GM18505 (cell line): Measurements from ENCODE around the gene LIFR.

Source experiments
- ATAC-seq: cut with Tn5 transposase; IDR thresholded peaks from one replicate; pipeline ENCODE4 v1.9.1; 2021; ENCODE audit not compliant: unreplicated experiment
- POLR2A ChIP-seq: IDR thresholded peaks from 4 replicates; pipeline ENCODE4 v1.6.1; 2011; ENCODE audit warnings: borderline replicate concordance; ENCODE audit not compliant: insufficient read depth, insufficient read length; ENCODE audit errors: extremely low read depth

Gene LIFR

DNA sequence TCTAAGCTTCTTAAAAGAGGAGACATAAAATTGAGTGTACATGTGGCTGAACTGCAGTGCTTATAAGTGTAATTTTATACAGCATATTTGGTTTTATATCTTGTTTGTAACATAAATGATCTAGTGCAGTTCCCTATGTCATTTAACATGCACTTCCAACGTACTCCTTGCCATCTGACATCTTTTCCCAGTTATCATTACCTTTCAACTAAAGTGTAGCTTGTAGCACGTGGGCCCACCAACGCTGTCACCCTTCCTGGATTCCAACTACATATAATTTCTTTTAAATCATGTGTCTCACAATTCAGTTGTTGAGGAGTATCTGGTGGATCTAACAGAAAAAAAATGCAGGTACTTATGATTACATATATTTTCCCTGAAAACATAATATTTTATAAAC is 50.1 kb downstream of the LIFR start:
- no peak for ATAC-seq
- TF ChIP-seq POLR2A, result no peak

DNA sequence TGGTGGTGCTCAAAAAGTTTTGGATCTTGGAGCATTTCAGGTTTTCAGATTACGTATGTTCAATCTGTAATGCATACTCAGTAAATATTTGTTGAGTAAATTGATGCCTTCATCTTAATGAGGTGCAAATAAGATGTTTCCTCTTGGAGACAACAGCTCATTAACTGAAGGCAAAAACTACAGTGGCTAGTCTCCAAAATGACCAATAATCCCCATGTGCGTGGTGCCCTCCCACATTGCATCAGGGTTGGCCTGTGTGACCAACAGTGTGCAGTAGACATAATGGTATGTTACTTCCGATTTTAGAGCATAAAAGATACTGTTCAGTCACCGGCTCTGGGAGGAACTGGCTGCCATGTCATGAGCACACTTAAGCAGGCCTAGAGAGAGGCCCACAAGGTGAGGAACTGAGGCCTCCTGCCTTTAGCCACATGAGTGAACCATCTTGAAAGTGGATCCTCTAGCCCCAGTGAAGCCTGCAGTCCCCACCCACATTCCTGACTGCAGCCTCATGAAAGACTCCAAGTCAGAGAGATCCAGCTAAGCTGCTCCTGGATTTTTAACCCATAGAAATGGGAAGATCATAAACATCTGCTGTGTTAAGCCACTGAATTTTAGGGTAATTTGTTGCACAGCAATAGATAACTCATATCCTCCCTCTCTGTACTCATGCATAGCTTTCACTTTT is 55.7 kb downstream of the LIFR start:
- TF ChIP-seq POLR2A, result no peak
- ATAC-seq, result no peak

DNA sequence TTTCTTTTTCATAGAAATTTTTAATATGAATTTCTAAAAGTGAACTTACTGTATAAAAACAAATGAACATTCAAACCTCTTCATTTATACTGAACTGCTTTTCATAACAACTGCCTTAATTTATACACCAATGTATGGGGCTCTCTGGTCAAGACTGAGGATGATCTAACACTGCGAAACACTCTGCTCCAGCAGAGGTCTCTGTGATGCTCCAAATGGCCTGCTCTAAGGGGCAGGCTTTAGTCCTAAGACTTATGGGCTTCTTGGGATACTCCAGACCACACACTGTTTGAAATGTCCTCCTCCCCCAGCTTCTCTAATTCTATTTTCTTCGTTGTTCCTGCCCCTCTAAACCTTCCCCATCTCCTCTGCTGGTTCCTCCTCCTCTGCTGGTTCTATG is 58.5 kb downstream of the LIFR start:
- no peak for TF ChIP-seq POLR2A
- ATAC-seq, result no peak

DNA sequence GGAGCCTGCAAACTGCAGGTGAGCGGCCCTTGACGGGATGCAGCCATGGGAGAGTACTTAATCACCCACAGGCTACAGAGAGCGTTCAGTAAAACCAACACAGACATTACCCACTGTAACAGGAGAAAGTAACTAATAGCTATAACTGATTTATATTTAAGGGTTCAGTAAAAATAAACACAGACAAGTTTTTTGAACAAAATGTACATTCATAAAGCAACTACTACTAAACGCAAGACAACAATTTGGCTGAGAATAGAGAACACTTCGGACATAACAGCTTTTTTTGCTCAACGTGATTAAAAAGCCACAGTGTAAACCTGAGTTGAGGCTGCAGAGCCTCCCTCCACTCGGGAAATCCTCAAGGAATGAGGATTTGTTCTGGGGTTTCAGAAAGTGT is 61.7 kb downstream of the LIFR start:
- no peak for ATAC-seq
- no peak for TF ChIP-seq POLR2A

DNA sequence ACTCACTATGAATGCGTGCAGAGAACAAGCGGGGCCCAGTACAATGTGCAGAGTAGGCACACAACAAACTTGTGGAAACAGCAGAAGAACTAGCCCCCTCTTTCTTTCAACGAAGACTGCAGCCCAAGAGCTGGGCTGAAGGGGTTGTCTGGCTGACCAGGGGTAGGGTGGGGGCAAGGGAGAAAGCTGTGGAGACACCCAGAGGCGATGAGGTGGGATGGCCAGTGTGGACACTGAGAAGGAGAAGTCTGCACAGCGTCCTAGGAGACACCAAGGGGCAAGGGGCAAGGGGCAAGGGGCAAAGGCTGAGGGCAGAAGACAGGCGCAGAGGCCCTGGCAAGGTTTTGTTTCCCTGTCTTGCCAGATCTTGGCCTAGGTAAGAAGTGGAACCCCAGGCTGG is 62.3 kb downstream of the LIFR start:
- TF ChIP-seq POLR2A, result no peak

DNA sequence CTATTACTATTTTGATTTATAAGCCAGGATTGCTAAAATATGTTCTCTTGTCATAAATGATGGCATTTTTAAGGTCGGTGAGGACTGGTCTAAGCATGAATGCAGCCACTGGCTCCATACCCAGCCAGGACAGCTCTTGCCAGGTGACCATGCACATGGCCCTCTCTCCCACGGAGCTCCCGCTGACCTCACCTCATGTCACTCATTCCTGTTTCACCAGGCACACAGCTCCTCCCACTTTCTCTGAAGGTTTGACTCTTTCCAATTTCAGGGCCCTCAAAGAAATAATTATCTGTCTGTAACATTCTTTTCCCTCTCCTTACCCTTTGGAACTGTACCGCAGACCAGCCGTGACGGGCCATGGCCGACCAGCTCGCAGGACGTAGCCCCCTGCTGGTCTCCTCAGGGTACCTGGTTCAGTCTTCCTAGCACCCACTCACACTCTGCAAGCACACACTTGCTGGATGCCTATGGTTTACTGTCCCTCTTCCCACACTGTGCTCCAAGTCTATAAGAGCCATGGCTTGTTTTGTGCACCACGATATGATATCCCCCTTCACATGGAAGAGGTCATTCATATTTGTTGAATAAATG is 72.5 kb downstream of the LIFR start:
- TF ChIP-seq POLR2A, result no peak
- no peak for ATAC-seq

More for the DNA sequence above, 62.3 kb downstream of the LIFR start:
- no peak for ATAC-seq

DNA sequence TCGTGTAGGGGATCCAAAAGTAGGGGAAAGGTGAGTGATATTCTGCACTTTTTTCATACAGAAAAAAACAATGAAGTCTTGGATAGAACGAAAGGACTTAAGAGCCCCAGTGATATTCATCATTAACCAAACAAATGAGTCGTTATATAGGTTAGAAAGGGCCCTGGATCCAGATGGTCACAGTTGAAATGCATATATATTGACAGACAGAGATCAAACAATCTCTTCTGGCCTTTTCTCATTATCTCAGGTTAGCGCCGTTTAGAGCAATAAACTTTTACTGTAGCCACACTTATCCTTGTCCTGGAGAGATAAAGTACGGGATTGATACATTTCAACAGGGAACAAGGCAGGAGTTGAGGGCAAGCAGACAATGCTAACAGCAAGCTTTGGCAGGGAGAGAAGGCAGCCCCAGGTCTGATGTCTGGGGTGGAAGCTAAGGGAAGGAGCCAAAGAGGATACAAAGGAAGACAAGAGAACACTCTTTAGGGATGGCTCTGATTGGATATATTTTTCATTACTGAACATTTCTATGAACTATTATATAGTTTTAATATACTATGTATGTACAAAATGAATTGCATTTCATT is 77.0 kb downstream of the LIFR start:
- no peak for ATAC-seq
- no peak for TF ChIP-seq POLR2A

DNA sequence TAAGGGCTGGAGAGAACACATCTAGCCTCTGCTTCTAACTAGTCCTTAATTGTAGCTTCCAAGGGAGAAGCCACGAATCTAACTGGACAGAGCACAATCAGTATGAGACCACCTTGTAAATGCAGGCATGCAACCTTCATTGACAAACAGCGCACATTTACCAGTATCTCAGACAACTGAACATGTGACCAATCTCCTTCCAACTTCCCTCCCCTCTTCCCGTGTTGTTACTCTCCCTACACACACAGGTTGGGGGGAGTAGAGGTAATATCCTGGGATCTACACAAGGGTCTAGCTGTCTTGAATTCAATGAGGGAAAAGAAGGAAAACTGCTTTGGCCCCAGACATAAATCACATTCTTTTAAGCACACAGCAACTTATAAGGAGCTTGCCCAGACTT is 77.6 kb downstream of the LIFR start:
- no peak for ATAC-seq
- TF ChIP-seq POLR2A, result no peak

DNA sequence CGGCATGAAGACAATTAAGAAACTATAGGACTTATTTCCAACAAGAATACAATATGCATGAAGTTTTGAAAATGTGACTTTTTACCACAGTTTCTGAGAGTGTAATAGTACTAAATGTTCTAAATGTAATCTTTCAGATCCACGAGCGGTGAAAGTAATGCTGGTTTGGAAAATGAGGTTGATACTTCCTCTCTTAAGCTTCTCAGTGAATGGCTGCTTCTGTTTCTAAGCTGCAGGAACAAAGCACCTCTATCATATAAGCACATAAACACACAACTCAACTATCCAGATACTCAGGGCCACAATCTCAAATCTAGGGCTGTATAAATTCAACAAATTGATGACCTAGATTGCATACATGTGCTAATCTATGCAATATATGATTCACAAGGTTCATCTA is 78.3 kb downstream of the LIFR start:
- no peak for ATAC-seq
- TF ChIP-seq POLR2A, result no peak

DNA sequence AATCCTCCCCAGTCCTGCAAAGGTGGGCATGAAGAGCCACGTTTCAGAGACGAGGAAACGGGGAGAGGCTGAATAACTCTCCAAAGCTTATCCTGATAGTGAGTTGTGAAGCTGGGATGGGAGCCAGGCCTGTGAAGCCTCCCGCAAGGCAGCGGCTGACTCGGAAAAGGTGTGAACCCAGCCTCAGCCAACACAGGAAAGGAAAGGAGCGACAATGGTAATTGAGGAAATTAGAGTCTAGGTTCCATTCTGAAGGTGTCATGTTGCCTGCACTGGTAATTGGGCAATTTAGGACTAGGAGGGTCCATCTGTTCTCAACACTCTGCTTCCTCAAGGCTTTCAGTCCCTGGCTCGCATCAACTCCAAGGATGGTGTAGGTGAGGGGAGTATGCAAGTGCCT is 83.4 kb downstream of the LIFR start:
- TF ChIP-seq POLR2A, result no peak
- no peak for ATAC-seq

DNA sequence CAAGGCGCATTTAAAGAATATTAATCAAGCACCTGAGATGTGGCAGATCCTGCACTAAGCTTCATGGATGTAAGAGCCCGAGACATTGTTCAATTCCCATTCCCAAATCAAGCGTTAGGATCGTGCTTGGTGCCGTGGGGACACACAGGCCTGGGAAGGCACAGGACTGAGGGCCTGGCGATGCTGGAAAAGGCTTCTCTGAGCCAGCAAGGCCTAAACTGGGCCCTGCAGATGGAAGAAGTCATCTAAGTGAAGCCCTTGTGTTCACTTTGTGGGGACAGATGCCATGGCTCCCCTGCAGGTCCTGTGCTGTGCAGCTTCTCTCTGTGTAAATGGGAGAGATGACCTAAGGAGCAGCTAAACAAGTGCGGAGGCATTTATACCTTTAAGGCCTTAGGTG is 83.9 kb downstream of the LIFR start:
- no peak for TF ChIP-seq POLR2A
- ATAC-seq, result no peak

DNA sequence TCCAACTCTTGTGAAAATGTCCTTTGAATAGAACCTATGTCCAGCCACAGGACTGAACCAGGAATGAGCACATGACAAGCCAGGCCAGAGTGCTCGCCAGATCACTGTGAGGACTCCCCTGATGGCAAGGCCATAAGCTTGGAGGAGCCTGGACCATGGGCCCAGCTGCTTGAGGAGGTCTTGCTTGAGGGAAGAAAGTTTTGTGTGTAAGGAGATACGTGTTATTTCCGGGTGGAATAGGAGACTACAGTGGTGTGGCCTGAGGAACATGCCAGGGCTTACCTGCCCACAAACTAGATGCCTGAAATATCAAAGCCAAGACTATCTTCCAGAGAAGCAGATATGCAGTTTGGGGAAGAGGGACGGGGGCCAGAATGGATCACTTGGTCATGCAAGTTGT is 84.7 kb downstream of the LIFR start:
- ATAC-seq, result no peak
- TF ChIP-seq POLR2A, result no peak

DNA sequence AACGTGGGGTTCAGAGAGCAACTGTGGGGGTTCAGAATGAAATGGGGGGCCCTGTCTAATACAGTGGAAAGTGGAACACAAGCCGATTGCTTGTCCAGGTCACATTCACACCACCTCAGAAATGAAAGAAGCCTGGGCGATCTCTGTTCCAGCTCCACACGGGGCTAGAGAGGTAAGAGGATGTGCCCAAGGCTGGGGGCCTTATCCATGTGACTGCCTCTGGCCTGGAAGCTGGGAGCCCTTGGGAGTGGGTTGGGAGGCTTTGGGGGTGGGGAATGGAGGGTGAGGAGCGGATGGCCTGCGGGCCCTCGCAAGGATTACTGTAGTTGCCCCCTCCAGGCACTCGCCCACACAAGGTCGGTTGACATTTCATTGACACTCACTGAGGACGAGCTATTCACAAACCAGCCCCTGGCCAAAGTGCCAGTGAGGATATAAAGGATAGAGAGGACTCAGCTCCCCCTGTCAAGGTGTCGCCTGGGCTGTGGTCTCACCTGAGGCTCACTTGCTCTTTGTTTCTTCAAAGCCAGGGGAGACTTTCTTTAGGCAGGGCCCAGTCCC is 86.7 kb downstream of the LIFR start:
- TF ChIP-seq POLR2A, result no peak
- ATAC-seq, result no peak
